ENCODE results near the gene KRTAP10-10. TPM values are rescaled to one million over a fixed set of nuclear protein-coding genes. Genes with fewer than 3 reads are reported as not detected.

The KRTAP10-10 gene
- total RNA-seq, 1 donor: not detected

GRCh38 chr21:44619886-44620285, 17.3 kb upstream of the KRTAP10-10 start:
- no peaks in the 10 kb centered on the region for H3K27me3 ChIP-seq (ENCODE audit: insufficient read depth, low read length)

GRCh38 chr21:44623575-44623974, 13.6 kb upstream of the KRTAP10-10 start:
- Histone ChIP-seq H3K36me3 (ENCODE audit: insufficient read depth, low read length) (no peaks in the 10 kb centered on the region), H3K4me3 (ENCODE audit: insufficient read depth, low read length) (no peak overlapping the region), H3K79me2 (ENCODE audit: insufficient read depth, low read length) (no peaks in the 10 kb centered on the region), H3K9me3 (ENCODE audit: low read depth, low read length) (no peaks in the 10 kb centered on the region), H3K4me1 (ENCODE audit: insufficient read depth, low read length) (no peaks in the 10 kb centered on the region), H4K20me1 (ENCODE audit: insufficient read depth, low read length) (no peaks in the 10 kb centered on the region), H3K27me3 (ENCODE audit: insufficient read depth, low read length) (no peaks in the 10 kb centered on the region), H3K4me2 (ENCODE audit: insufficient read depth, low read length) (no peak overlapping the region), H3K27ac (ENCODE audit: low read depth, low read length) (no peak overlapping the region), H2AFZ (ENCODE audit: low read length) (no peak overlapping the region)
- no peak for TF ChIP-seq CTCF (IDR thresholded peaks at IDR 0.05; ENCODE audit: extremely low read depth, low read depth, low read length)
- DNase-seq (ENCODE audit: insufficient read length, low spot score, missing footprints): no peak

More at GRCh38 chr21:44619886-44620285, 17.3 kb upstream of the KRTAP10-10 start:
- Histone ChIP-seq H3K4me2 (ENCODE audit: insufficient read depth, low read length) (no peak overlapping the region), H3K4me1 (ENCODE audit: insufficient read depth, low read length) (no peaks in the 10 kb centered on the region), H2AFZ (ENCODE audit: low read length) (no peak overlapping the region), H3K79me2 (ENCODE audit: insufficient read depth, low read length) (no peaks in the 10 kb centered on the region), H3K36me3 (ENCODE audit: insufficient read depth, low read length) (no peaks in the 10 kb centered on the region), H3K27ac (ENCODE audit: low read depth, low read length) (no peak overlapping the region), H3K4me3 (ENCODE audit: insufficient read depth, low read length) (no peak overlapping the region), H4K20me1 (ENCODE audit: insufficient read depth, low read length) (no peaks in the 10 kb centered on the region), H3K9me3 (ENCODE audit: low read depth, low read length) (no peaks in the 10 kb centered on the region)
- TF ChIP-seq CTCF (IDR thresholded peaks at IDR 0.05; ENCODE audit: extremely low read depth, low read depth, low read length): no peak
- DNase-seq (ENCODE audit: insufficient read length, low spot score, missing footprints): no peak

GRCh38 chr21:44625756-44626155, 11.4 kb upstream of the KRTAP10-10 start:
- no peak overlapping the region for H3K4me3 ChIP-seq (ENCODE audit: insufficient read depth, low read length)
- no peak for TF ChIP-seq CTCF (IDR thresholded peaks at IDR 0.05; ENCODE audit: extremely low read depth, low read depth, low read length)
- no peaks in the 10 kb centered on the region for H3K9me3 ChIP-seq (ENCODE audit: low read depth, low read length)
- no peak overlapping the region for H3K4me2 ChIP-seq (ENCODE audit: insufficient read depth, low read length)
- no peaks in the 10 kb centered on the region for H3K4me1 ChIP-seq (ENCODE audit: insufficient read depth, low read length)
- no peaks in the 10 kb centered on the region for H3K36me3 ChIP-seq (ENCODE audit: insufficient read depth, low read length)
- DNase-seq (ENCODE audit: insufficient read length, low spot score, missing footprints): no peak
- no peaks in the 10 kb centered on the region for H3K27me3 ChIP-seq (ENCODE audit: insufficient read depth, low read length)
- no peak overlapping the region for H3K27ac ChIP-seq (ENCODE audit: low read depth, low read length)
- H2AFZ ChIP-seq (ENCODE audit: low read length): no peak overlapping the region
- H3K79me2 ChIP-seq (ENCODE audit: insufficient read depth, low read length): no peaks in the 10 kb centered on the region
- H4K20me1 ChIP-seq (ENCODE audit: insufficient read depth, low read length): no peaks in the 10 kb centered on the region

GRCh38 chr21:44626262-44626661, 10.9 kb upstream of the KRTAP10-10 start:
- no peak for DNase-seq (ENCODE audit: insufficient read length, low spot score, missing footprints)
- H3K9me3 ChIP-seq (ENCODE audit: low read depth, low read length): no peaks in the 10 kb centered on the region
- no peak overlapping the region for H3K27ac ChIP-seq (ENCODE audit: low read depth, low read length)

More at GRCh38 chr21:44626262-44626661, 10.9 kb upstream of the KRTAP10-10 start:
- Histone ChIP-seq H3K79me2 (ENCODE audit: insufficient read depth, low read length) (no peaks in the 10 kb centered on the region), H3K4me1 (ENCODE audit: insufficient read depth, low read length) (no peaks in the 10 kb centered on the region), H3K4me2 (ENCODE audit: insufficient read depth, low read length) (no peak overlapping the region), H3K36me3 (ENCODE audit: insufficient read depth, low read length) (no peaks in the 10 kb centered on the region), H3K27me3 (ENCODE audit: insufficient read depth, low read length) (no peaks in the 10 kb centered on the region), H4K20me1 (ENCODE audit: insufficient read depth, low read length) (no peaks in the 10 kb centered on the region), H2AFZ (ENCODE audit: low read length) (no peak overlapping the region), H3K4me3 (ENCODE audit: insufficient read depth, low read length) (no peak overlapping the region)
- TF ChIP-seq CTCF (IDR thresholded peaks at IDR 0.05; ENCODE audit: extremely low read depth, low read depth, low read length): no peak

All from osteoblast (primary cell).